Activated T-helper 1 cell treated with Interleukin-2 at 50 U/mL for 16 hours (primary cell): ENCODE data around the gene IRAK1.

Experiments
- DNase-seq: peaks from one replicate; pipeline ENCODE4 v3.0.0-alpha.2; 2020; ENCODE audit warnings: low read depth

The IRAK1 gene

DNA sequence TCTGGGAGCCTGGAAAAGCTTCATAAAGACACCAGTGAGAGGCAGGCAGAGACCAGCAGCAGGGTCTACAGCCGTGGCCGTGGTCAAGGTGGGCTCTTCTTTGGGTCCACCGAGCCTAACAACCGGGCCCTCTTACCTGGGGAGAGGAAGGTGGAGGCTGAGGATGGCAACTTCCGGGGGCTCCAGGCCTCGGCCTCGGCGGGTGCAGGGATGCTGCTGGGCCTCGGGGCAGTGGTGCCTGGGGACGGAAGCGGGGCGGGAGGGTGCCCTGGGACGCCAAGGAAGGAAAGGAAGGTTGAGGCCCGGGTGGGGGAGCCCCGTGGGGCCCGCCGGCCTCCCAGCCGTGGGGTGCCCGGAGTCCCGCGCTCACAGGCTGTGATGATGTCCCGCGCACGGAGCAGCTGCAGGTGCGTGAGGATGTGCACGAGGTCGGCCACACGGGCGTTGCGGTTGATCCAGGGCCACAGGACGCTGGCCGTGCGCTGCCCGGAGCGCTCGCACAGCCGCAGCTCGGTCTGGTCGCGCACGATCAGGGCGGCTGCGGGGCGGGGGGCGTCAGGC, 561 bp downstream of the IRAK1 start:
- DNase-seq: no peak

GRCh38 chrX:154018518-154019060, 1.1 kb downstream of the IRAK1 start:
- DNase-seq: no peak

GRCh38 chrX:154017766-154018517, 1.8 kb downstream of the IRAK1 start:
- DNase-seq: no peak

DNA sequence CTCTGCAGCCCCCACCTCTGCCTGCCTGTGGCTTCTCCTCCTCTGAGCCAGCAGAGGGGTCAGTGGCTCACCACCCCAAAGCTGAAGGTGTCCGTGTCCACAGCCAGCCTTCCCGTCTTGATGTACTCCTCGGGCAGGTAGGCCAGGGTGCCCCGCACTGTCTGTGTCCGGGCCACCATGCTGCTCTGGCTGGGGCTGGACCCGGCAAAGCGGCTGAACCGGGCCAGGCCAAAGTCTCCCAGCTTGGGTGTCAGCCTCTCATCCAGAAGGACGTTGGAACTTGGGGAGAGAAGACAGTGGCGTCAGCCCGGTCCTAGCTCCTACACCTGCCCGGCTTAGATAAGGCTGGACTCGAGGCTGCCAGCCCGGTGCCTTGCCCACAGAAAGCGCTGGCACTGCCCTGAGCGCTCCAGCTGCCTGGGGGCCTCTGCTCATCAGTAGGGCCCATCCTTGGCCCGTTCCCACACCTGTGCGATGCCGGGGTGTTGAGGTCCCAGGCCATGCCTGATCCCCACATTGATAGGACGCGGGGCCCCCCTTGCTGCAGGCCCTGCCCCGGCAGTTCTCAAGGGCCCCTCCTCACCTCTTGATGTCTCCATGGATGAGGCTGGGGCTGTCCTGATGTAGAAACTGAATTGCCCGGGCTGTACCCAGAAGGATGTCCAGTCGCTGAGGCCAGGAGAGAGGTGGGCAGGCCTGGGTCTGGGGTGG, 3.2 kb downstream of the IRAK1 start:
- DNase-seq: no peak

GRCh38 chrX:154015581-154016264, 4.0 kb downstream of the IRAK1 start:
- DNase-seq: no peak

DNA sequence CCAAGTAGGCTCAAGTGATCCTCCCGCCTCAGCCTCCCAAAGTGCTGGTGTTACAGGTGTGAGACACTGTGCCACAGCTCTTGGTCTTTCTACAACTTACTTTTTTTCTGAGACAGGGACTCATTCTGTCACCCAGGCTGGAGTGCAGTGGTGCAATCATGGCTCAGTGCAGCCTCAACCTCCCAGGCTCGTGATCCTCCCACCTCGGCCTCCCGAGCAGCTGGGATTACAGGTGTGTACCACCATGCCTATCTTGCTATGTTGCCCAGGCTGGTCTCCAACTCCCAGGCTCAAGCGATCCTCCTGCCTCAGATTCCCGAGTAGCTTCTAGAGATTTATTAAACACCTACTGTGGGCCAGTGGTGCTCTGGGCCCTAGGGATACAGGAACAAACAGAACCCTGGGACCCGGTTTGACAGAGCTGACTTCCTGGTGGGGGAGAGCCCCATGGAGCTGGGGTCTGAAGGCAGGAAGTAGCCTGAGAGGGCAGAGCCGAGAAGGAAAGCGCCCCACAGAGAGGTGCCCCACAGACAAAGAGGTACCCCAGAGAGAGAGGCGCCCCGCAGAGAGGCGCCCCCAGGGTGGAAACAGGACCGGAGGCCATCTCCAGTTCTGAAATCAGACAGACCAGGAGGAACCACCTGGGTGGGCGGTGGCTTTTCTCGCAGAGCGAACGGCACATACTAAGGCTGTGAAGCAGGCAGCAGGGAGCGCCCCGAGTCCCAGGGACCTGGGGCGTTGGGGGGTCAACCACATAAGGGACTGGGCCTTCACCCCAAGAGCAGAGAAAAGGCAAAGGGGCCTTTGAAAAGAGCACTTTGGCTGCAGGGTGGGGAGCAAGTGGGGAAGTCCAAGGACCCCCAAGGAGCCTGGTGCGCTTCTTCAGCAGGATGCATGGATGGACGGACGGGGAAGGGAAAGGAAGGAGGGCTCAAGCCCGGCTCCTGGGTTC, 5.0 kb downstream of the IRAK1 start:
- no peak for DNase-seq

- no peak for DNase-seq
Observed at GRCh38 chrX:154013614-154014360, 5.9 kb downstream of the IRAK1 start.

- no peak for DNase-seq
Observed at GRCh38 chrX:154013001-154013421, 6.7 kb downstream of the IRAK1 start.

DNA sequence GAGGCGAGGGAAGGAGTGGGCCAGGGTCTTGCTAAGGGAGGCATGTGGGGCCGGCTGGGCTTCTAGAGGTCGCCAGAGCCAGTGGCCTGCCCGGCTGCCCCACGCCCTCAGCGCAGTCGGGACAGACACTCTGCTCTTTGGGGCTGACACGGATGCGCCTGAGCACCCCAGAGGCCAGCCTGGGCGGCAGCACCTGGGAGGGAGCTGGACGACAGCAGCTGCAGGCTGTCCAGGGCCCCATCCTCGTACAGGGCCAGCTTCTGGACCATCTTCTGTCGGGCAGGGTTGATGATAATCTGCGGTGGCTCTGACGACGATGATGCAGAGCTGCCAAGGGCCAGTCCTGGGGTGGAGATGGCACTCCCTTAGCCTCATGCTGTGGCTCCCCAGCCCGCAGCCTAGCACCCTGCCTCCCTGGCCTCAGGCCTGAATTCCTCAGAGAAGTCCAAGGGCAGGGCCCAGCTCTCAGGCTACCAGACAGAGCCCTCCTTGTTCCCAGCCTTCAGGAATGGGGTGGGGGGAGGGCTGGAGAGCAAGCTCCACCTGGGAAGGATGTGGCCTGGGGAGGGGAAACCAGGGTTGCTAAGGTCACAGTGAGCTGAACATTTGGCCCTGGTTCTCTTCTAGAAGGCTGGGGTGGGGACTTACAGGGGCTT, 7.2 kb downstream of the IRAK1 start:
- no peak for DNase-seq

DNA sequence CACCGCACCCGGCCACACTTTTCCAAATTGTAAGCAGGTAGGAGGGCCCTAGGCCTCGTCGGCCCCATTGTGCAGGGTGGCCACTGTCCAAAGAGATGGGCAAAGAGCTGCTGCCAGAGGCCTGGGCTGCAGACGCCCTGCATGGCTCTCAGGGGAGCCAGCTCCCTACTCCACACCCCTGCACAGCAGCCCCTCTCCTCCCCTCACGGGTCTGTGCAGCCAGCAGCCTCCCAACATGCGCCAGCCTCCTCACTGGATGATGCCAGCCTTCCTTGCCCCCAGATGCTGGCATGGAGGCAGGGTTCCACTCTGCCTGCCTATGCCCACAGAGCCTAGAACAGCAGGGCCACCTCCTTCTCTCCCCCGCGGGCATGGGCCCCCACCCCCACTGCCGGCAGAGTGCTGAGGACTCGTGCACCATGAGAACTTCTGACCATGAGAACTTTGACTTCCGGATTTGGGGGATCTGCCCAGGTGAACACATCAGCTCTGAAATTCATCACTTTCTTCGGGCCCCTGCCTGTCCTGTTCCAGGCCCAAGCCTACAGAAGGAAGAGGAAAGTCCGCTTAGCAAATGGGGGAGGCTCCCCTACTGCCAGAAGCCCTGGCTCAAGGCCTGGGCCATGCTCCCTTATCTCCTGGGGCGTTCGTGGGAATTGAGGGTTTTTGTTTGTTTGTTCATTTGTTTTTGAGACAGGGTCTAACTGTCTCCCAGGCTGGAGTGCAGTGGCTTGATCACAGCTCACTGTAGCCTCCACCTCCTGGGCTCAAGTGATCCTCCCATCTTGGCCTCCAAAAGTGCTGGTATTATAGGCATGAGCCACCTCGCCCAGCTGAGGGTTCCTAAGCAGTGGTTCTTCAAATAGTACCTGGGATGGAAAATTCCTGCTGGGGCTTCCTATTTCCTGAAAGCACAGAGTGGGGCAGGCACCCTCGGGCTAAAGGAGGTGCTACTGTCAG, 8.0 kb downstream of the IRAK1 start:
- DNase-seq: no peak

DNA sequence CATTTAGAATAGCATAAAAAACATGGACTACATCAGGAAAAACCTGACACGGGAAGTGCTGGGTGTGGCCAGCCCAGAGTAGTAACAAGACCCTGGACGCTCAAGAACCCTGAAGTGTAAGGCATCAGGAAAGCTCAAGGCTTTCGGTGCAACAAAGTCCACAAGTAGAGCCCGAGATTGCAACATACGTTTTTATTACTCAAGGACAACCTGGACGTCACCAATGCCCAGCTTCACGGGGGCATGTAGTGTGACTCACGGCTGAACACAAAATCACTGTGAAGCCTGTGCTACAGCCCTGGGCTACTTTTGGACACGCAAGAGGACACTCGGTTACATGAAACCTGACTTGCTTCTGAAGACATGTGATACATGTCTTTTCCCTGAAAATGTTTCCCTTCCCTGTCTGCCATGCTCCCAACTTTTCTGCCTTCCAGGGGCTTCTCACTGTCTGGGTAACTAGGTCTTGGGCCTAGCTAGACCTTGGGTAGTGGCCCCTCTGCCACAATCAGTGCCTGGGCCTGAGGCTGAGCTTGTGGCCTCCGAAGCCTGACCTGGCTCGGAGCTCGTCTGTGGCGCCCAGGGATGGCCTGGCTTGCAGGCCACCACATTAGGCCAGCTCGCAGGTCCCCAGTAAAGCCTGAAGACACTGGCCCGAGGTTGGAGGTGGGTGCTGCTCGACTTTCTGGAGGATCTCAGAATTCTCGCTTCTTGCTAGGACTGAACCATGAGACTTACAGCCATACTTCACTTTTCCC, 9.2 kb downstream of the IRAK1 start:
- no peak for DNase-seq

GRCh38 chrX:154008521-154008920, 11.2 kb downstream of the IRAK1 start:
- DNase-seq: no peak

DNA sequence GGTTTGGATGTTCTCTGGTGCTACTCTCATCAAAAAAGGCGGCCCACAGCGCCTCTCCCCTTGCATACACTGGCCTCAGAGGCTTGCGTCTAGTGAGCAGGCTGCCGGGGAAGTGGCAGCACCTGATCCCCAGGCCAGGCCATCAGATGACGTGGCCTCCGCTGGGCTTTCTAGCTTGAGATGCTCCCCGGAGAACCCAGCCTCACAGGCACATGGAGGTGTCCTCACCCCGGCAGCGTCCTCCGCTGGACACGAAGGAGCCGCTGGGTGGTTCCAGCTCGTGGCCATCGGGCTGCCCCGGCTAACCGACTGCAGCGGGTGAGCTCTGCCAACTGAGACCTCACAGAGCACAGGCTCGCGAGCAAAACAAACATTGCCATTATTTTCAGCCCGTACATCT, 12.8 kb downstream of the IRAK1 start:
- DNase-seq: no peak

DNA sequence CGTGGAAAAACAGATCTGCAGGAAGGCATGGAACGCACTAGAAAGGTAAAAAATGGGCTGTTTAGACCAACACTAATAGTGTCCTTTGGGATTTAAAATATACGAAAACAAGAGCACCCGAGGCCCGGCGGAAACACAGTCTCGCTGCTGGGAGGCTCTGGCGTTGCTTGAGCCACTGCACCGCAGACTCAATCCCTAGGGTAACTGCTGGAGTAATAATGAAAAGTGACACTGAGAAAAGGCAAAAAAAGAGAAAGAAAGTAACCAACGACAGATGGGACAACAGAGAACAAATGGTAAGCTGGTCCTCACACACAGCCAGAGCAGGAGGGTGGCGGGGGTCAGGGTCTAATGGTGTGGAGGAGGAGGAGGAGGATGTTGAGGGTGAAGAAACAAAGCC, 15.4 kb downstream of the IRAK1 start:
- DNase-seq: no peak

GRCh38 chrX:154002215-154002719, 17.4 kb downstream of the IRAK1 start:
- no peak for DNase-seq

DNA sequence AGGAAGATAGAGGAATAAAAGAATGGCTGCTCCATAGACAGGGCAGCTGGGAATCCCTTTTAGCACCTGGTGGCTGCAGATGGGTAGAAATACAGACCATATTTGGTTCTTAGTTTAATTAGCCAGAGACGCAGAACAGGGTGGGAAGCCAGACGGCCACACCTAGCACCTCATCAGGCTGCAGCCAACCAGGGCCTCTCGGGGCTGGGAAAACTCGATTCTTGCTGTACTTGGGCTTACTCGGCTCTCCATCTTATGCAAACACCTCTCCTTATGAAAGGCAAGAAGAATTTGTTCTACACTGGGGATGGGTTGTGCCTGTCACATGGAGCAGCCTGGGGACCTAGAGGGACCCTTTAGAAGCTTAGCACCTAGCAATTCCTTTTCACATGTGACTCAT, 19.7 kb downstream of the IRAK1 start:
- DNase-seq: no peak

- no peak for DNase-seq
Observed at GRCh38 chrX:153999359-154000037, 20.2 kb downstream of the IRAK1 start.
